Lung (tissue), 12 donors: ENCODE results near the gene VTI1A. TPM values are rescaled to one million over a fixed set of nuclear protein-coding genes. Genes with fewer than 3 reads are reported as not detected.

Experiments used
- ATAC-seq: fragments of 200-7000 bp; cut with Tn5 transposase; one replicate; pipeline ENCODE4 v1.9.1; 2020; ENCODE audit warnings: moderate number of reproducible peaks; ENCODE audit not compliant: insufficient read depth, low FRiP score
- DNase-seq, 3 donors: peaks; one replicate each; pipeline ENCODE4 v3.0.0-alpha.2; 2013 to 2017
- H3K27ac ChIP-seq, 2 donors: one replicate each; pipeline ENCODE4 v1.5.1; 2013; ENCODE audit warnings: mild to moderate bottlenecking in 2 of 2, moderate library complexity in 2 of 2, control low read depth in 1 of 2, inconsistent platforms in 1 of 2, low read depth in 1 of 2, low read length in 1 of 2
- H3K27me3 ChIP-seq, 3 donors: one replicate each; pipeline ENCODE4 v1.5.1; 2013; ENCODE audit warnings: low read length in 2 of 3; ENCODE audit not compliant: control insufficient read depth in 3 of 3, insufficient read depth in 3 of 3
- H3K36me3 ChIP-seq, 4 donors: one replicate each; pipeline ENCODE4 v1.5.1; 2013; ENCODE audit warnings: low read length in 4 of 4, mild to moderate bottlenecking in 1 of 4, moderate library complexity in 1 of 4; ENCODE audit not compliant: control insufficient read depth in 4 of 4, insufficient read depth in 4 of 4
- H3K4me1 ChIP-seq, 5 donors: one replicate each; pipeline ENCODE4 v1.5.1; 2013; ENCODE audit warnings: low read length in 5 of 5, mild to moderate bottlenecking in 2 of 5, moderate library complexity in 1 of 5; ENCODE audit not compliant: control insufficient read depth in 5 of 5, insufficient read depth in 5 of 5
- H3K4me3 ChIP-seq: one replicate; pipeline ENCODE4 v1.5.1; 2013; ENCODE audit warnings: mild to moderate bottlenecking, control low read depth, moderate library complexity
- H3K9ac ChIP-seq, 2 donors: one replicate each; pipeline ENCODE4 v1.5.1; 2013; ENCODE audit warnings: low read length in 2 of 2, control low read depth in 1 of 2; ENCODE audit not compliant: insufficient read depth in 1 of 2
- H3K9me3 ChIP-seq, 4 donors: one replicate each; pipeline ENCODE4 v1.5.1; 2013; ENCODE audit warnings: low read length in 3 of 4, mild to moderate bottlenecking in 1 of 4, moderate library complexity in 1 of 4; ENCODE audit not compliant: control insufficient read depth in 4 of 4, insufficient read depth in 3 of 4
- WGBS, 2 donors: extraction: QIAGEN DNeasy Blood & Tissue Kit; methylation state at CpG; one replicate each; pipeline ENCODE4 v1.1.7; 2013; 5-methylcytosine and 5-hydroxymethylcytosine counted together
- polyA plus RNA-seq, 2 donors: library from polyadenylated mRNA; stranded (reverse); fragments of 200-250 nt; gene quantifications; one replicate each; pipeline ENCODE4 v1.2.1, GENCODE V29; 2013
- total RNA-seq, 2 donors: library from RNA; depleted of rRNA in 1 of 2; stranded (reverse); fragments of >200 nt in 1 of 2; gene quantifications; one replicate each; pipeline ENCODE4 v1.2.1, GENCODE V29; 2014 to 2021
- TF ChIP-seq, protein P1 (sequence below): IDR thresholded peaks from 2 replicates; pipeline ENCODE4 v1.5.1; 2012; ENCODE audit warnings: mild to moderate bottlenecking; ENCODE audit errors: control extremely low read depth, extremely low read depth
- donor health status: control.
- donor health status: control.
- donor health status: Bipolar disorder and iron deficiency.
- donor health status: healthy.
- donor health status: DM: yes; HTN: yes; CAD: no.

VTI1A gene
- total and polyA plus RNA-seq, 4 donors = 9.2 to 48.2 (median 28.4) TPM

DNA sequence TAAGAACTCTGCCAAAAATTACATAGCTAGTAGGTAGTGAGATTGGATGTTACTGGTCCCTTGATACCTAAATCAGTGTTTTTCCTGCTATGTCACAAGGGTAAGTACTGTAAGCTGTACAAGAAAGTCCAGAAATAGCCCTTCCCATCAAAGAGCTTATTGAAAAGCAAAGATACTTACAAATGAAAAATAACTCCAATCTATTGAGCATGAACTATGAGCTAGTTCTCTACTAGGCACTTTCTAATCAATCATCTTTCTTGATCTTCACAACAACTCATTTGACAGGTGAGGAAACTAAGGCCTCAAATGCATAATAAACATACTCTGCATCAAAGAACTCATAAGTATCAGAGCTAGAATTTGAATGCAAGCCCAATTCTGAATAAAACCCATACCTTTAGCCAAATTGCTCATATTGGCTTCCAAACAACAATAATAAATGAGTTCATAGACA lies 253.2 kb downstream of the VTI1A start:
- ATAC-seq = no peak
- no peak for DNase-seq
- no peak overlapping the region for H3K9ac ChIP-seq

DNA sequence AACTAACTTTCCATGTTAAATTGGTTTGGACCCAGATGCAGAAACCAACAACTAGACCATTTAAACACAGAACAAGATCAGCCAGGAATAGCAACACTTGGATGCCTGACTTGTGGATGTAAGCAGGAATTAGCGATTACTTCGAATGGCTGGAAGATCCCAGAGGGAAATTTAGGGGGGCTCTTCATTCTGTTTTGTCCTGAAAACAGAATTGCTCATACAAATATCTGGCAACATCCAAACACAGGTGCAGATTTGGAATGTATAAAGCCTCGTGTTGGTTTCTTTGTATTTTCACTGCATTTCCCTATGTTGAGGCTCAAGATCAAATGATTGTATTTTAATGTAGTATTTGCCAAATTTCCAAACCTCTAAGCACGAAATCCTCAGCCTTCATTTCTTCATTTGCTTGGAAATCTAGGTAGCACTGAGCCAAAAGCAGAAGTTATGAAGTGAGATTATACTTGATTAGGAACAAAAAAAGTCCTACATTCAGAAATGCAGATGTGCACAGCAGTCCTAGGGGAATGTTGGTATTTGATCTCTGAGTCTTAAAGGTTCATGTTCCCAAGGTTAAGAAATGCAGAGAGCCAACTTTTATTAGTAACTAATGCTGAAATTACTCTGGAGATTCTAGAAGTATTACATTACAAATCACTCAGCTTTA lies 254.3 kb downstream of the VTI1A start:
- Histone ChIP-seq H3K4me1 (peaks cover 0 to 3% (median 0%) of the 10 kb centered on the region in 5 donors), H3K9ac (no peak overlapping the region), H3K27me3 (no peaks in the 10 kb centered on the region), H3K4me3 (no peak overlapping the region), H3K36me3 (no peaks in the 10 kb centered on the region), H3K27ac (no peak overlapping the region), H3K9me3 (no peaks in the 10 kb centered on the region)
- WGBS, 2 donors = 86 to 87% methylated on average over 4 of the region's 4 CpGs
- TF ChIP-seq, protein P1, sequence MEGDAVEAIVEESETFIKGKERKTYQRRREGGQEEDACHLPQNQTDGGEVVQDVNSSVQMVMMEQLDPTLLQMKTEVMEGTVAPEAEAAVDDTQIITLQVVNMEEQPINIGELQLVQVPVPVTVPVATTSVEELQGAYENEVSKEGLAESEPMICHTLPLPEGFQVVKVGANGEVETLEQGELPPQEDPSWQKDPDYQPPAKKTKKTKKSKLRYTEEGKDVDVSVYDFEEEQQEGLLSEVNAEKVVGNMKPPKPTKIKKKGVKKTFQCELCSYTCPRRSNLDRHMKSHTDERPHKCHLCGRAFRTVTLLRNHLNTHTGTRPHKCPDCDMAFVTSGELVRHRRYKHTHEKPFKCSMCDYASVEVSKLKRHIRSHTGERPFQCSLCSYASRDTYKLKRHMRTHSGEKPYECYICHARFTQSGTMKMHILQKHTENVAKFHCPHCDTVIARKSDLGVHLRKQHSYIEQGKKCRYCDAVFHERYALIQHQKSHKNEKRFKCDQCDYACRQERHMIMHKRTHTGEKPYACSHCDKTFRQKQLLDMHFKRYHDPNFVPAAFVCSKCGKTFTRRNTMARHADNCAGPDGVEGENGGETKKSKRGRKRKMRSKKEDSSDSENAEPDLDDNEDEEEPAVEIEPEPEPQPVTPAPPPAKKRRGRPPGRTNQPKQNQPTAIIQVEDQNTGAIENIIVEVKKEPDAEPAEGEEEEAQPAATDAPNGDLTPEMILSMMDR = no peak
- ATAC-seq (no peak), DNase-seq (no peak)

More for the DNA sequence above, 253.2 kb downstream of the VTI1A start:
- Histone ChIP-seq H3K27ac (no peak overlapping the region), H3K9me3 (no peaks in the 10 kb centered on the region), H3K4me1 (peaks cover 0 to 7% (median 0%) of the 10 kb centered on the region in 5 donors), H3K27me3 (no peaks in the 10 kb centered on the region), H3K4me3 (no peak overlapping the region), H3K36me3 (no peaks in the 10 kb centered on the region)
- TF ChIP-seq, protein P1 = no peak

DNA sequence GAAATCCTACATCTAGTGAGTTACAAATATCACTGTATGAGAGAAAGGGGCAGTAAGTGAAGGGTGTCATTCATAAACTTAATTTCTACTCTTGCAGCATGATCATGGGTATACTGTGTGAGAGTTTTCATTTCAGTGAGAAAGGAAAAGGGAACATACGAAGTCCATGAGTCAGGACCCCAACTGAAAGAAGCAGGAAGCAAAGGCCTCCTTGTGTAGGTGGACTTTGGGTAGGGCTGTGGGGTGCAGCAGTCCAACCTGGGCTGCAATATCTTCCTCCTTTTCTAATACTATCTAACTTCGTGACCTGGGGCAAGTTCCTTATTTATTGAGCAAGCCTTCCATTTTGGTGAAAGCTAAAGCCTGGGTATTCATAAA lies 254.9 kb downstream of the VTI1A start:
- no peaks in the 10 kb centered on the region for H3K36me3 ChIP-seq
- DNase-seq (no peak), ATAC-seq (no peak)
- H3K27me3 ChIP-seq = no peaks in the 10 kb centered on the region
- H3K9me3 ChIP-seq = no peaks in the 10 kb centered on the region
- WGBS, 2 donors = 43 to 83% methylated on average over 2 of the region's 2 CpGs
- no peak overlapping the region for H3K4me3 ChIP-seq
- H3K4me1 ChIP-seq = no peaks in the 10 kb centered on the region
- no peak overlapping the region for H3K27ac ChIP-seq
- TF ChIP-seq, protein P1 = no peak
- H3K9ac ChIP-seq = no peak overlapping the region

DNA sequence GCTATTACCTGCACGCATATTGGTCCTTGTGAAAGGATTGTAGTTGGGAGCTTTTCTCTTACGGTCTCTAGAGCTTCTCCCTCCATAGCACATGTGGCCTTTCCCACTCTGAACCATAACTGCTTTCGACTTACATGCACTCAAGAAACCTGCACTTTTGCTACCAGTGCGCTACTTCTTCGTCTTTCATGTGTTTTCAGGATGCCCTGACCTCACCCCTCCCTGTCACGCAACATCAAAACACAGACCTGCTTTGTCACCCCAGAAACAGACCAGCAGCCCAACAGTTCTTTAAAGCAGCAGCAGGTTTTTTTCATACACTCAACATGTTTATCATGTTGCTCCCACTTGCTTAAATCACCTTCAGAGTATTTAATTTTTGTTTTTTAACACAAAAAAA lies 259.6 kb downstream of the VTI1A start:
- Histone ChIP-seq H3K9ac (no peak overlapping the region), H3K4me1 (no peaks in the 10 kb centered on the region), H3K27me3 (no peaks in the 10 kb centered on the region), H3K9me3 (no peaks in the 10 kb centered on the region), H3K36me3 (no peaks in the 10 kb centered on the region), H3K27ac (no peak overlapping the region), H3K4me3 (no peak overlapping the region)
- no peak for ATAC-seq
- TF ChIP-seq, protein P1 = no peak
- WGBS, 2 donors = 93 to 97% methylated on average over 6 of the region's 6 CpGs
- no peak for DNase-seq
